HepG2 (cell line): Measurements from ENCODE around the gene ZNF547. TPM values are rescaled to one million over a fixed set of nuclear protein-coding genes. Genes with fewer than 3 reads are reported as not detected.

ENCODE experiments used
- CCDC6 ChIP-seq: sonication (generic); formaldehyde crosslinking; IDR thresholded peaks from 2 replicates; pipeline ENCODE4 v1.8.1; 2022; ENCODE audit warnings: mild to moderate bottlenecking, missing genetic modification reagents, moderate library complexity
- EHMT2 ChIP-seq: fragments of 200-600 bp; sonication (generic); IDR thresholded peaks from 2 replicates; pipeline ENCODE4 v1.7.0; 2017; ENCODE audit warnings: antibody characterized with exemption, low read depth, low read length, borderline replicate concordance
- MIER3 ChIP-seq: IDR thresholded peaks from 2 replicates; pipeline ENCODE4 v1.6.1; 2016; ENCODE audit warnings: missing compliant biosample characterization, borderline replicate concordance
- TCF7L2 ChIP-seq: IDR thresholded peaks from 2 replicates; pipeline ENCODE4 v1.6.1; 2011; ENCODE audit warnings: mild to moderate bottlenecking, low read depth, low read length, moderate library complexity
- ZNF142 ChIP-seq: sonication (generic); formaldehyde crosslinking; IDR thresholded peaks from 2 replicates; pipeline ENCODE4 v1.4.0; 2020; ENCODE audit warnings: missing genetic modification reagents
- ZNF331 ChIP-seq: sonication (generic); formaldehyde crosslinking; IDR thresholded peaks from 2 replicates; pipeline ENCODE4 v1.4.0; 2020; ENCODE audit warnings: missing genetic modification reagents
- ZNF781 ChIP-seq: sonication (generic); formaldehyde crosslinking; IDR thresholded peaks from 2 replicates; pipeline ENCODE4 v1.5.1; 2020; ENCODE audit warnings: borderline replicate concordance, mild to moderate bottlenecking, missing genetic modification reagents; ENCODE audit errors: not compliant biosample characterization
- ZNF790 ChIP-seq: sonication (generic); formaldehyde crosslinking; IDR thresholded peaks from 2 replicates; pipeline ENCODE4 v1.8.0; 2022; ENCODE audit warnings: missing genetic modification reagents, mild to moderate bottlenecking, borderline replicate concordance
- polyA plus RNA-seq, 8 experiments: library from polyadenylated mRNA; depleted of rRNA in 3 of 8; stranded (reverse) in 7 of 8; unstranded in 1 of 8; fragments of >200 nt; fragmentation: Illumina TruSeq in 4 of 8; extraction: Trizol in 4 of 8; gene quantifications; 2 replicates each; pipeline versions ENCODE4 v1.2.1 to v1.2.3, GENCODE V29; 2011 to 2016; ENCODE audit warnings: low read depth in 4 of 8, missing spikeins in 1 of 8, mixed read lengths in 1 of 8; ENCODE audit not compliant: insufficient read depth in 1 of 8
- total RNA-seq, 5 experiments: library from RNA; depleted of rRNA; stranded (reverse); fragments of >200 nt; fragmentation: Illumina TruSeq; extraction: Trizol; gene quantifications; 2 replicates each; pipeline ENCODE4 v1.2.3, GENCODE V29; 2016; ENCODE audit warnings: low read depth in 1 of 5
- TF ChIP-seq, protein P1 (sequence below), 2 experiments: fragments of 450-650 bp in 1 of 2; sonication (generic) in 1 of 2; formaldehyde crosslinking; IDR thresholded peaks; 2 replicates each; pipeline versions ENCODE4 v1.5.0 to v1.8.0; 2020 to 2022; ENCODE audit warnings: mild to moderate bottlenecking in 1 of 2, missing genetic modification reagents in 1 of 2
- TF ChIP-seq, protein P2 (sequence below): sonication (generic); formaldehyde crosslinking; IDR thresholded peaks from 2 replicates; pipeline ENCODE4 v1.5.0; 2020; ENCODE audit warnings: mild to moderate bottlenecking, missing genetic modification reagents
- TF ChIP-seq, protein P3 (sequence below): sonication (generic); formaldehyde crosslinking; IDR thresholded peaks from 2 replicates; pipeline ENCODE4 v1.4.0; 2020; ENCODE audit warnings: mild to moderate bottlenecking, missing genetic modification reagents
- TF ChIP-seq, protein P4 (sequence below): sonication (generic); formaldehyde crosslinking; IDR thresholded peaks from 2 replicates; pipeline ENCODE4 v1.4.0; 2020; ENCODE audit warnings: missing genetic modification reagents, borderline replicate concordance
- TF ChIP-seq, protein P5 (sequence below): sonication (generic); formaldehyde crosslinking; IDR thresholded peaks from 2 replicates; pipeline ENCODE4 v1.5.0; 2020; ENCODE audit warnings: mild to moderate bottlenecking, missing genetic modification reagents

ZNF547 gene
- total and polyA plus RNA-seq, 2 of the 13 experiments (the other 11 are each of a cell fraction or from before 2014, with no cell fraction given) = 2.0 to 2.6 TPM

DNA sequence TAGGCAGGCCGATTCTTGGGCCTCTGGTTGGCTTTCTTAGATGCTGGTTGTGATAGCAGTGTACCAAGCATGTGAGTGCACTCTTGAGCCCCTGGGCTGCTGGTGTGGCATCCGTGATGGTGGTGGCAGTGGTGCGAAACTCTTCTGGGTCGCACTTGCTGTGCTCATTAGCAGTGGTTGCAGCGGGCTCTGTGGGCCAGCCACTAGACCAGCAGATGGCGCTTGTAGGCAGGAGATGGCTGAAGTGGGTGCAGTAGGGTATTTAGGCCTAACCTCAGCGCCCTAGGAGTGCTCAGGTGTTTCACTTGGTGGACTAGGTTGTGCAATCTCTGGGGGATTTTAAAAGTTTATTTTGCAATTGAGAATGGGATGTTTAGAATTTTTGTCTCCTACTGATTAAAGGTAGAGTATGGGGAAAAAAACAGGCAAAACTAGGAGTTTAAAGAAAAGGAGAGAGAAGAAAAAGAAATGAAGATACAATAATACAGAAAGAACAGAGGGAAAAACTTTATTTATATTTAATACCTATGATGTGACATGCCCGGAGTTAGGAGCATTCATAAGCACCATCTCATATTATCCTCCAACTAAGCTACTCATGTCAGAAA lies 43.3 kb downstream of the ZNF547 start (continued):
- TF ChIP-seq, protein P1, sequence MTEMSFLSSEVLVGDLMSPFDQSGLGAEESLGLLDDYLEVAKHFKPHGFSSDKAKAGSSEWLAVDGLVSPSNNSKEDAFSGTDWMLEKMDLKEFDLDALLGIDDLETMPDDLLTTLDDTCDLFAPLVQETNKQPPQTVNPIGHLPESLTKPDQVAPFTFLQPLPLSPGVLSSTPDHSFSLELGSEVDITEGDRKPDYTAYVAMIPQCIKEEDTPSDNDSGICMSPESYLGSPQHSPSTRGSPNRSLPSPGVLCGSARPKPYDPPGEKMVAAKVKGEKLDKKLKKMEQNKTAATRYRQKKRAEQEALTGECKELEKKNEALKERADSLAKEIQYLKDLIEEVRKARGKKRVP (CRISPR knock-in tag; IDR thresholded peaks at IDR 0.05) = no peak
- TF ChIP-seq, protein P2, sequence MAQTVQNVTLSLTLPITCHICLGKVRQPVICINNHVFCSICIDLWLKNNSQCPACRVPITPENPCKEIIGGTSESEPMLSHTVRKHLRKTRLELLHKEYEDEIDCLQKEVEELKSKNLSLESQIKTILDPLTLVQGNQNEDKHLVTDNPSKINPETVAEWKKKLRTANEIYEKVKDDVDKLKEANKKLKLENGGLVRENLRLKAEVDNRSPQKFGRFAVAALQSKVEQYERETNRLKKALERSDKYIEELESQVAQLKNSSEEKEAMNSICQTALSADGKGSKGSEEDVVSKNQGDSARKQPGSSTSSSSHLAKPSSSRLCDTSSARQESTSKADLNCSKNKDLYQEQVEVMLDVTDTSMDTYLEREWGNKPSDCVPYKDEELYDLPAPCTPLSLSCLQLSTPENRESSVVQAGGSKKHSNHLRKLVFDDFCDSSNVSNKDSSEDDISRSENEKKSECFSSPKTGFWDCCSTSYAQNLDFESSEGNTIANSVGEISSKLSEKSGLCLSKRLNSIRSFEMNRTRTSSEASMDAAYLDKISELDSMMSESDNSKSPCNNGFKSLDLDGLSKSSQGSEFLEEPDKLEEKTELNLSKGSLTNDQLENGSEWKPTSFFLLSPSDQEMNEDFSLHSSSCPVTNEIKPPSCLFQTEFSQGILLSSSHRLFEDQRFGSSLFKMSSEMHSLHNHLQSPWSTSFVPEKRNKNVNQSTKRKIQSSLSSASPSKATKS = no peak
- no peak for TF ChIP-seq ZNF790 (CRISPR knock-in tag)
- peak; percentile 63; the same call in 1 of the 2 replicates for TF ChIP-seq ZNF331
- TF ChIP-seq EHMT2 = no peak
- TF ChIP-seq CCDC6 (CRISPR knock-in tag) = 0 out of 2 replicates have a peak, but pooled peaks have one; percentile 24
- TF ChIP-seq, protein P3, sequence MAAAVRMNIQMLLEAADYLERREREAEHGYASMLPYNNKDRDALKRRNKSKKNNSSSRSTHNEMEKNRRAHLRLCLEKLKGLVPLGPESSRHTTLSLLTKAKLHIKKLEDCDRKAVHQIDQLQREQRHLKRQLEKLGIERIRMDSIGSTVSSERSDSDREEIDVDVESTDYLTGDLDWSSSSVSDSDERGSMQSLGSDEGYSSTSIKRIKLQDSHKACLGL (CRISPR knock-in tag) = no peak
- TF ChIP-seq, protein P4, sequence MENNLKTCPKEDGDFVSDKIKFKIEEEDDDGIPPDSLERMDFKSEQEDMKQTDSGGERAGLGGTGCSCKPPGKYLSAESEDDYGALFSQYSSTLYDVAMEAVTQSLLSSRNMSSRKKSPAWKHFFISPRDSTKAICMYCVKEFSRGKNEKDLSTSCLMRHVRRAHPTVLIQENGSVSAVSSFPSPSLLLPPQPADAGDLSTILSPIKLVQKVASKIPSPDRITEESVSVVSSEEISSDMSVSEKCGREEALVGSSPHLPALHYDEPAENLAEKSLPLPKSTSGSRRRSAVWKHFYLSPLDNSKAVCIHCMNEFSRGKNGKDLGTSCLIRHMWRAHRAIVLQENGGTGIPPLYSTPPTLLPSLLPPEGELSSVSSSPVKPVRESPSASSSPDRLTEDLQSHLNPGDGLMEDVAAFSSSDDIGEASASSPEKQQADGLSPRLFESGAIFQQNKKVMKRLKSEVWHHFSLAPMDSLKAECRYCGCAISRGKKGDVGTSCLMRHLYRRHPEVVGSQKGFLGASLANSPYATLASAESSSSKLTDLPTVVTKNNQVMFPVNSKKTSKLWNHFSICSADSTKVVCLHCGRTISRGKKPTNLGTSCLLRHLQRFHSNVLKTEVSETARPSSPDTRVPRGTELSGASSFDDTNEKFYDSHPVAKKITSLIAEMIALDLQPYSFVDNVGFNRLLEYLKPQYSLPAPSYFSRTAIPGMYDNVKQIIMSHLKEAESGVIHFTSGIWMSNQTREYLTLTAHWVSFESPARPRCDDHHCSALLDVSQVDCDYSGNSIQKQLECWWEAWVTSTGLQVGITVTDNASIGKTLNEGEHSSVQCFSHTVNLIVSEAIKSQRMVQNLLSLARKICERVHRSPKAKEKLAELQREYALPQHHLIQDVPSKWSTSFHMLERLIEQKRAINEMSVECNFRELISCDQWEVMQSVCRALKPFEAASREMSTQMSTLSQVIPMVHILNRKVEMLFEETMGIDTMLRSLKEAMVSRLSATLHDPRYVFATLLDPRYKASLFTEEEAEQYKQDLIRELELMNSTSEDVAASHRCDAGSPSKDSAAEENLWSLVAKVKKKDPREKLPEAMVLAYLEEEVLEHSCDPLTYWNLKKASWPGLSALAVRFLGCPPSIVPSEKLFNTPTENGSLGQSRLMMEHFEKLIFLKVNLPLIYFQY (CRISPR knock-in tag) = peak; percentile 88; the same call in 1 of the 2 replicates
- peak; percentile 65; the same call in 1 of the 2 replicates for TF ChIP-seq MIER3 (CRISPR knock-in tag)
- TF ChIP-seq ZNF142 (CRISPR knock-in tag) = no peak
- no peak for TF ChIP-seq ZNF781
- TF ChIP-seq, protein P5, sequence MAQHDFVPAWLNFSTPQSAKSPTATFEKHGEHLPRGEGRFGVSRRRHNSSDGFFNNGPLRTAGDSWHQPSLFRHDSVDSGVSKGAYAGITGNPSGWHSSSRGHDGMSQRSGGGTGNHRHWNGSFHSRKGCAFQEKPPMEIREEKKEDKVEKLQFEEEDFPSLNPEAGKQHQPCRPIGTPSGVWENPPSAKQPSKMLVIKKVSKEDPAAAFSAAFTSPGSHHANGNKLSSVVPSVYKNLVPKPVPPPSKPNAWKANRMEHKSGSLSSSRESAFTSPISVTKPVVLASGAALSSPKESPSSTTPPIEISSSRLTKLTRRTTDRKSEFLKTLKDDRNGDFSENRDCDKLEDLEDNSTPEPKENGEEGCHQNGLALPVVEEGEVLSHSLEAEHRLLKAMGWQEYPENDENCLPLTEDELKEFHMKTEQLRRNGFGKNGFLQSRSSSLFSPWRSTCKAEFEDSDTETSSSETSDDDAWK (CRISPR knock-in tag) = no peak
- no peak for TF ChIP-seq TCF7L2
